SJCRH30 (cell line): ENCODE results near the gene OTUB2. TPM values are rescaled to one million over a fixed set of nuclear protein-coding genes. Genes with fewer than 3 reads are reported as not detected.

ENCODE experiments used
- DNase-seq, 2 experiments: peaks; one replicate each; pipeline ENCODE4 v3.0.0-alpha.2; 2015 to 2020
- H3K27ac ChIP-seq: fragments of 250-450 bp; sonication (Bioruptor Pico); 2 replicates; pipeline ENCODE4 v1.5.1; 2020; ENCODE audit warnings: mild to moderate bottlenecking, moderate library complexity
- H3K27me3 ChIP-seq: fragments of 250-450 bp; sonication (Bioruptor Pico); 2 replicates; pipeline ENCODE4 v1.5.1; 2020; ENCODE audit warnings: mild to moderate bottlenecking, moderate library complexity
- H3K36me3 ChIP-seq: fragments of 250-450 bp; sonication (Bioruptor Pico); 2 replicates; pipeline ENCODE4 v1.5.1; 2020; ENCODE audit warnings: mild to moderate bottlenecking, moderate library complexity
- H3K4me1 ChIP-seq: fragments of 250-450 bp; sonication (Bioruptor Pico); 2 replicates; pipeline ENCODE4 v1.5.1; 2020; ENCODE audit warnings: mild to moderate bottlenecking, moderate library complexity
- H3K4me3 ChIP-seq: fragments of 250-450 bp; sonication (Bioruptor Pico); 2 replicates; pipeline ENCODE4 v1.5.1; 2020; ENCODE audit warnings: mild to moderate bottlenecking, moderate library complexity
- H3K9me3 ChIP-seq: fragments of 250-450 bp; sonication (Bioruptor Pico); replicated peaks from 2 replicates; pipeline ENCODE4 v1.5.1; 2020; ENCODE audit warnings: mild to moderate bottlenecking, moderate library complexity
- total RNA-seq: library from RNA; depleted of rRNA; stranded (reverse); fragments of >200 nt; shearing (Covaris generic); gene quantifications from 2 replicates; pipeline ENCODE4 v1.2.3, GENCODE V29; 2014; rRNA removed

Gene OTUB2
- 0.51 and 0.55 TPM in 2 replicates for total RNA-seq

DNA sequence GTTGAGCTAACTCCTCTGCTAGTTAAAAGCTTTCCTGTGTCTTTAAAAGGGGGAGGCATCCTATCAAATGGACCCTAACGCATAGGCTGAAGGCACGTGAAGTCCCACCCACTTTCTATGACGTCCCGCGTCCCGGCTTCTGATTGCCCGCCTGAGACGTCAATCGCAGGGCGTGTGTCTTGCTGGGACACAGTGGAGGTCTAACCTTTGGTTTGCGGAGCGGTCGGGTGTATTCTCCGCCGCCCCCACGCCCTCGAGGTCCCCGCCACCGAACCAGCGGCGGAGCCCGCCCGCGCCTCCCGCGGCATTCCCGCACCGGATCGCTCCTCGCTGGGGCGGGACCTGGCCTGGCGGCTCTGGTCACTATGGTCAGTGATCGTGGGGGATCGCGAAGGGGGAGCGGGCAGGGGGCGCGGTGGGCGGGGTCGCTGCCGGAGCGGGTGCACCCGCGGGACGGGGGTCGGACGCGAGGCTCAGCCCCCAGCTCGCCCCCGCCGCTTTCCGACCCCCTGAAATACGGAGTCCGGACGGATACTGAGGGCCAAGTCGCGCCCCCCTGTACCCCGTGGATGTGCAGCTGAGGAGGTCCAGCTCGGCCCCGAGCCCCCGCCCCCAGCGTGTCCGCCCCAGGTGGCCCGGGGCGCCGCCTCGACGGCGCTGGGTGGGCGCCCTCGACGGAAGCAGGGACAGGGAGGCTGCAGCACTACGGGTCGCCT is at the start of gene OTUB2:
Gene OTUB2, plus strand, starts transcription at position 168 of the 716 bp plus-strand sequence. Its CDS starts 198 bp downstream, at position 366.
- Histone ChIP-seq H3K36me3 (no peaks in the 10 kb centered on the region), H3K27ac (no peak within 1 kb of the TSS), H3K4me3 (peak within 1 kb of the TSS; percentile 51), H3K4me1 (no peaks in the 10 kb centered on the region), H3K27me3 (peaks cover 5% of the 10 kb centered on the region; the same call in 1 of the 2 replicates), H3K9me3 (no peaks in the 10 kb centered on the region)
- DNase-seq, result peak; percentile 95 to 98

DNA sequence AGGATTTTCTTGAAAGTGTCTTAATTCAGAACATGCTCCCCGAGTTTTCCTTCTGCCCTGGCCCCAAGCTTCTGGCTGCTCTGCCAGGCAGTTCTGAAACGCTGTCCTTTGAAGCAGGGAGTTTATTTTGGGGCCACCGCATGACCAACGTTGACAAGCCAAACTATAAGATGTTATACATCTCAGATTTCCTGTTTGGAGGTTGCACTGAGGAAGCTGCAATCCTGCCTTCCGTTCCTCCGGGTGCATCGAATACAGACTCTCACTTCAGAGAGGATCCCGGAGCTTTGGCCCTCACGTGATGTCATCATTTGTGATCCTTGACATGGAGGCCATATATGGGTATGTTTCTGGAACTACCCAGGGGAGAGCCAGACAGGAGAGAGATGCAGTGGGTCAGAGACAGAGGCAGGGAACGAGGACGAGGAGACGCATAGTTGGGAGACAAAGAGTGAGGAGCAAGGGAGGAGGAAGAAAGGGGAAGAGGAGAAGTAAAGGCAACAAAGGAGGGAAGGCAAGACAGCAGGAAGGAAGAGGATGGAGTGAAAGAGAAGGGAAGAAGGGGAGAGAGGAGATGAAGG is 49.6 kb upstream of the OTUB2 start, which contains the start of gene ASB2:
Gene ASB2, minus strand, starts transcription at position 94 of the 581 bp plus-strand sequence. CDS start 12,031 bp downstream, outside the sequence.
- Histone ChIP-seq H3K9me3 (no peaks in the 10 kb centered on the region), H3K4me1 (peaks cover 36% of the 10 kb centered on the region), H3K27me3 (no peaks in the 10 kb centered on the region), H3K27ac (no peak within 1 kb of the TSS), H3K36me3 (no peaks in the 10 kb centered on the region), H3K4me3 (no peak within 1 kb of the TSS)
- DNase-seq, result no peak

DNA sequence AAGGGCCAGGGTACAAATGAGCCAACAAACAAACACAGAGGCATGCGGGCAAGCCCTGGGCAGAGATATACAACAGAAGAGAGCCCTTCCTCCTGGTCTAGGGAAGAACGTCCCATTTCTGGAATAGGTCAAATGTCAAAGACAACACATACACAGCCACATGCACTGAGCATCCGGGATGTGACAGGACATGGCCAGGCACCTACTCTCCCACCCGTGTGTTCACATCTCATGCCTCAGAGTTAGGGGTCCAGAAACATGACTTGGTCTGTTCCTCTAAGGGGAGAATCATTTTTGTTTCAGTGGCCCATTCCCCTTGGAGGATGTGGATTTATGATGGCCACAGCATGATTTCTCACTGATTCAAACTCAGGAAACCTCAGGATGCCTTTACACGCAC is 49.0 kb upstream of the OTUB2 start:
- H3K36me3 ChIP-seq, result no peaks in the 10 kb centered on the region
- no peak overlapping the region for H3K4me3 ChIP-seq
- no peaks in the 10 kb centered on the region for H3K27me3 ChIP-seq
- DNase-seq, result no peak
- no peak overlapping the region for H3K27ac ChIP-seq
- no peaks in the 10 kb centered on the region for H3K9me3 ChIP-seq
- peaks cover 42% of the 10 kb centered on the region for H3K4me1 ChIP-seq

DNA sequence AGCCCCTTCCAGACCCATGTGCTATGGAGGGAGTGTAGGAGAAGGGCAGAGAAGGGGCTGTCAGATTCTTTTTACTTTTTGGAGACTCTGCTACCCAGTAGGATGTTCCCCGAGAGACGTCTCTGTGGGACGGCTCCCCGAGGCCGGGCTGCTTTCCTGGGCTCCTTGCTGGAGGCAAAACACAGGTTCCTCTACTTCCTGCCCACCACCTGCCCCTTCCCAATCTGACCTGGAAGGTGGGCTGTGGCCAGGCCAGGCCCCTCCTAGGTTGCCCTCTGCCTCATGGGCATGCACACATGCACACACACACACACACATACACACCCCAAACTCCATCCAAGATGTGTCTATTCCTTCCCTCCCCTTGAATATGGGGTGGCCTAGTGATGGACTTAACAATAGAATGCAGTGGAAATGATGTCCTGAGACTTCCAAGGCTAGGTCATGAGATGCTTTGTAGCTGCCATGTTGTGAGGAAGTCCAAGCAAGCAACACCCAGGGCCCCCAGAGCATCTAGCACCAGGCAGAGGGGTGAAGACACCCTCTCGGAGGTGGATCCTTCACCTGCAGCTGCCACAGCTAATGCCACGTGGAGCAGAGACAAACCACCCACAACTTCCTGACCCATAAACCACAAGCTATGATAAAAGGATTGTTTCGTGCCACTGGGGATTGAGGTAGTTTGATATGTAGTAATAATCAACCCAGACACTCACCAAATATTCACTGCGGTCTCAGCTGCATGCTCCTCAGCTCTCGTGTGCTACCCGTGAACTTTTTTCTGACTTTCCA is 48.2 kb upstream of the OTUB2 start:
- H3K27ac ChIP-seq, result no peak overlapping the region
- no peak for DNase-seq
- no peaks in the 10 kb centered on the region for H3K36me3 ChIP-seq
- H3K9me3 ChIP-seq, result no peaks in the 10 kb centered on the region
- H3K4me1 ChIP-seq, result peaks cover 50% of the 10 kb centered on the region
- no peaks in the 10 kb centered on the region for H3K27me3 ChIP-seq
- no peak overlapping the region for H3K4me3 ChIP-seq

DNA sequence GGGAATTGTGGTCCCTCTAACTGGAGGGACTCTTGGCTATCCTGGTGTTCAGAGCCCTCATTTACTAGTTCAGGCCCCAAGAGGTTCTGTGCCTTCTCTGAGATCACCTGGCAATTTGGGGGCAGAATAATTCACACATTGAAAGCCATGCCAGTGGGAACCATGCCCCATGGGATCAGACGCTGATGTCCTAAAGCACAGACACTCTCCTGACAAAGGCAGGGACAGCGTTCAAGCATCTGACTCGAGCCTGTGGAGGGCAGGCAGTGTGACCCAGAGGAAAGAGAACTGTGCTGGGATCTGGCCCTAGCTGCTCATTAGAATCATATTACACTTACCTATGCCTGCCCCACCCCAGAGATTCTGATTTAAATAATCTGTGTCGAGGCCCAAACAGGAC is 47.4 kb upstream of the OTUB2 start:
- Histone ChIP-seq H3K36me3 (no peaks in the 10 kb centered on the region), H3K4me1 (peaks cover 52% of the 10 kb centered on the region), H3K27ac (no peak overlapping the region), H3K27me3 (no peaks in the 10 kb centered on the region), H3K9me3 (no peaks in the 10 kb centered on the region), H3K4me3 (no peak overlapping the region)
- no peak for DNase-seq

DNA sequence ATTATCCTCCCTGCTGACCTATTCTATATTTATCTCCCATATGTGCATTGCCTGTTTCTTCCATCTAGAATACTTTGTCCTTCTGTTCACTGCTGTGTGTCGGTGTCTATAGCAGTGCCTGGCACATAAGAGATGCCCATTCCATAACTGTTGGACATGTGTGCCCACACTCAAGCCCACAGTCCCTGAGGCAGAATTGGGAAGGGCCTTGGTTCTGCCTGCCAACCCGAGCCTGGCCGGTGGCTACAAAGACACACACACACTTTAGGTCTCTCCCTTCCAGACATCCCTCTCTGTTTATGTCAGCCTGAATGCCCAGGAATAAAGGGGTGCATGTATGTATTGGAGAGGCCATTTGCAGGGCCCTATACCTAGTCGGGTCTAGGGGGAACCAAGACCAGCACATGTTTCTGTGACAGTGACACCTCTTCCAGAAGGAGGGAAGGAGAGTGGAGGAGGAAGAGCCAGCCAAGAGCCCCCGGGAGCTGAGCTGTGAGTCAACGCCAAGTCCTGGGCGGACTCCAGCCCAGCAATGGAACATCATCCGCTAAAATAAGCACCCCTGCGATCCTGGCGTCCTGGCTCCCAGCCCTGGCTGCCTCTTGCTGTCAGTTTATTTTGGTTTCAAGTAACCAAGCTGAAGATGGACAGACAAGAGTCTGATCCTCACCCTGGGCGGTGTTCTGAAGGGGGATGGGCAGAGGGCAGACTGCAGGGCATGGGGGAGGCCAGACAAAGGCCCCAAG is 45.5 kb upstream of the OTUB2 start:
- H3K27ac ChIP-seq, result no peak overlapping the region
- no peaks in the 10 kb centered on the region for H3K27me3 ChIP-seq
- H3K4me3 ChIP-seq, result no peak overlapping the region
- no peaks in the 10 kb centered on the region for H3K9me3 ChIP-seq
- DNase-seq, result no peak
- no peaks in the 10 kb centered on the region for H3K36me3 ChIP-seq
- H3K4me1 ChIP-seq, result peaks cover 51% of the 10 kb centered on the region

DNA sequence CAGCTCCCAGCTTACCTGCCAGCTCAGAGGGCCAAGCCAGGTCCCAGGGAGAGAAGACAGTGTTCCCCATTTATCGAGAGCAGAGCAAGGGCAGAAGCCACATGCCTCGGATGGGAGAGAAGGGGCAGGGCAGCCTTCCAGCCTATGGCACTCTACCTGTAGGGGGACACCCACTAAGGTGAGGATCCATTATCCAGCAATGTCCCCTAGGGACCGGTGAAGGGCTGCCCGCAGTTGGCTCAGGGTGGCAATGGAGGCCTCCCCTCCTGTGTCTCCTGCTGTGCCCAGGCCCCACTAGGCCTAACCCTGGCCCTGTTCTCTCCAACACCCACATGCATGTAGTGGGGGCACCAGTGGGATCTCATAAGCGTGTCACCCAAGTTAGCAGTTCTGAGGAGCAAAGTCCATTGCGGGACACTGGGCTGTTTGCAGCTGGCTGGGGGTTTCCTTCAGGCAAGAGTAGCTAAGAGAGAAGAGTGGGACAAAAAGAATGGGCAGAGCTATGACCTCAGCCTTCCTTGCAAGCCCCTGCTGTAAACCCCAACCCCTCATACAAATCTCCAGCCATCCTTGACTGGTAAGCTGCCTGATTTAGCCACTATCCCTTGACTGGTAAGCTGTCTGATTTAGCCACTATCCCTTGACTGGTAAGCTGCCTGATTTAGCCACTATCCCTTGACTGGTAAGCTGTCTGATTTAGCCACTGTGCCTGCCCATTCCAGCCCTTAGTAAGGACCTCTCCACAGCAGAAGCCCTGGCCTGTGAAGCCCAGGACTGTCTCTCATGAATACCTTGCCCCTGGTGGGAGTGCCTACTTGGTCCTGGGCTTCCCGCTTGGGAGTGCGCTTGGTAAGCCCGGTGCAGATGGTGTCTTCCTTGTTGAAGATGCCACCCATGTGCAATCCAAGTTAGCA is 44.6 kb upstream of the OTUB2 start:
- Histone ChIP-seq H3K27me3 (no peaks in the 10 kb centered on the region), H3K36me3 (no peaks in the 10 kb centered on the region), H3K4me1 (peaks cover 50% of the 10 kb centered on the region), H3K27ac (peak overlapping the region; percentile 69), H3K9me3 (no peaks in the 10 kb centered on the region), H3K4me3 (no peak overlapping the region)
- no peak for DNase-seq

DNA sequence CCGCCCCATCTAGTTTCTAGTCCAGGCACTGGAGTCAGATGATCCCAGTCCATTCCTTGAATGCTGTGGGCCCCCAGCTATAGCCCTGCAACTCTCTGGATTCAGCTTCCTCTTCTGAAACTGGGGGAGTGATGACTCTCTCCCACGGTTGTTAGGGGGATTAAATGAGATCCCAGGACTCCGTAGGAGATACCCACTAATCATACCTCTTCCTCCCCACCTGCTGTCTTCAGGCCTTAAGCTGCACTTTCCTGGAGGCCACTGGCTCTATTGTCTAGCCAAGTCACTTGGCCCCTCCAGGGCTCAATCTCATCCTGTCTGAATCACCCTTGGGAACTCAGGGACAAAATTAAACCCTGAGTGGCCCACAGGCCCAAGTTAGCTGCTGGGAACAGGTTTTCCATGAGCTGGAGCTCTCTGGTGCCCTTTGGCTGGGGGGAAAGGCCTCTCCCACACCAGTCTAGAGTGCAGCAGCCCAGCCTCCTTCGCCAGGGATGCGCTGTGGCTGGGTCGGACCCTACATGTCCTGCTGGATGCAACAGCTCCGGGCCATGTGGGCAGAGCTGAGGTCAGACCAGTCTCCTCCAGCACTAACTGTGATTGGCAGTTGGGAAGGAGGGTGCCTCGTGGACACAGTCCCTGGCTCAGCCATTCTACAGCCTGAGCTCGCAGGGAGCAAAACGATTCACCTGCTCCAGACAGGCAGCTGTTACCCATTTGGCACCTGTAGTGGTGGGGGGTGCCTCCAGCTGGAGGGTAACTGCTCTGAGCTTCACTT is 43.7 kb upstream of the OTUB2 start:
- Histone ChIP-seq H3K9me3 (no peaks in the 10 kb centered on the region), H3K36me3 (no peaks in the 10 kb centered on the region), H3K27ac (peak overlapping the region; percentile 69), H3K4me3 (no peak overlapping the region), H3K4me1 (peaks cover 58% of the 10 kb centered on the region), H3K27me3 (no peaks in the 10 kb centered on the region)
- DNase-seq, result peak; percentile 75 to 92

DNA sequence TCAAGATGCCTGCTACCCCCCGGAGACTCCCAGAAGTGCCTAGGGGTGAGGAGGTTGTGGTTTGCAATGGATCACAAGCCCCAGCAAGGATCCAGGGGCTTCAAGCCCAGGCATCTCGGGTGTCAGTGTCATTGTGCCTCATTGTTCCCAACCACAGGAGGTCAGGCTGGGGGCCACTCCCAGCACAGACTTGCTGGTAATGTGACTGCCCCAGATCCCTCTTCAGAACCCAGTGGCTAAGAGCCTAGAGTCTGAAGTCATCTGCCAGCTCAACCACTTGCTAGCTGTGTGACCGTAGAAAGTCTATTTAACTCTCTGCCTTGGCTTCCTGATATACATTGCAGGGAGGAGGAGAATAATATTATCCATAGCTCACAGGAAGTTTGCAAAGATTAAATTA is 42.1 kb upstream of the OTUB2 start:
- H3K36me3 ChIP-seq, result no peaks in the 10 kb centered on the region
- H3K4me1 ChIP-seq, result peaks cover 59% of the 10 kb centered on the region
- H3K27ac ChIP-seq, result no peak overlapping the region
- H3K27me3 ChIP-seq, result no peaks in the 10 kb centered on the region
- DNase-seq, result peak; percentile 34 to 64
- H3K9me3 ChIP-seq, result no peaks in the 10 kb centered on the region
- H3K4me3 ChIP-seq, result no peak overlapping the region

DNA sequence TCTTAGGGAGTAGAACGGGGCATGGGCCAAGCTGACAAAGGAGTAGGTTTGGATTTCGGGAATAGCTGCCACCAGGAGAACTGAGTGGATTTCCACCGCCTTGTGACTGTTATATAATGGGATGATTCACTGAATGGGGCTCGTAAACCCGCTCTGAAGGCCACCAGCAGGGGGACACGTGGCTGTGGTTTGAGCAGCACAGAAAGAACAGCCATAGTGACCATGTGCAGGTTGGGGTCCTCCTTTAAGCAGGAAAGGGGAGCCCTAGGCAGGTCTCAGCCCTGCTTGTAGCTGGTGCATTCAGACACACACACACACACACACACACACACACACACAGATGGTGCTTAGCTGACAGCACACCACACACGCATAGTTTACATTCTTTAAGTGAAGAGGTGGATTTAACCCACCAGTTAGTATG is 41.1 kb upstream of the OTUB2 start:
- H3K27ac ChIP-seq, result no peak overlapping the region
- peak; percentile 58 to 68 for DNase-seq
- peaks cover 59% of the 10 kb centered on the region for H3K4me1 ChIP-seq
- H3K36me3 ChIP-seq, result no peaks in the 10 kb centered on the region
- no peaks in the 10 kb centered on the region for H3K27me3 ChIP-seq
- no peak overlapping the region for H3K4me3 ChIP-seq
- no peaks in the 10 kb centered on the region for H3K9me3 ChIP-seq

DNA sequence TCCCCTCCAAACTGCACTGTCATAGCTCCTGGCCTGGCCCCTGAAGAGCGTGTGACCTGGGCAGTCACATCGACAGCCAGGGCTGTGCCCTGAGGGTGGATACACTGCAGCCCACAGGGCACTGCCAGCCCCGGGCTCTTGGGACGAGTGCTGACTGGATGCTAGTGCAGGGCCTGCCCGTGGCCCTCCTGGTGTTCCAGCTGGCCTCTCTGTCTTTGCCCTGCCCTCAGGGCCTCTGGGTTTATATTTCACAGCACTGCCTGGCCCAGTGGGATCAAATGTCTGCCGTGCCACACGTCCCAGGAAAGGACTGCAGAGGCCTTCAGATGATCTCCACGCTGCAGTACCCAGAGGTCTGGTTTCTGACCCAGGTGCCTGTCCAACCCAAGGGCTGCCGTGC is 39.2 kb upstream of the OTUB2 start:
- Histone ChIP-seq H3K4me1 (peaks cover 48% of the 10 kb centered on the region), H3K36me3 (no peaks in the 10 kb centered on the region), H3K27me3 (no peaks in the 10 kb centered on the region), H3K9me3 (no peaks in the 10 kb centered on the region), H3K27ac (no peak overlapping the region), H3K4me3 (no peak overlapping the region)
- DNase-seq, result peak; percentile 43 to 66

DNA sequence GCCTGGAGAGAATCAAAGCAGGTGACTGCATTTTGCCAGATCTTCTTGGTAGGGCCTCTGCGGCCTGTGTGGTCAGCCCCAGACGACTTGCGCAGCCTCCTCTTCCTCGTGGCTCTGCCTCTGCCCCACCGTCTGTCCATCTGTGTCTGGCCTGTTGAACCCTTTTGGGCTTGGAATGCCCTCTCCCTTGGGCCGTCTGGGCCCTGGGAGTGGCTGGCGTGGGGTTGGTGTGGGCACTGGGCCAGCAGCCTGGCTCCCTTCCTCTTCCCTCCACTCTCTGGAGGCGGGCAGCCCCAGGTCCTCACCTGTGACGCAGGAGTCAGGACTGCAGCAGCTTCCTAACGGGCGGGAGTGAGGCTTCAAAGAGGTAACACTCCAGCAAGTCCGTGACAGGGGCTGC is 38.8 kb upstream of the OTUB2 start:
- H3K9me3 ChIP-seq, result no peaks in the 10 kb centered on the region
- H3K27me3 ChIP-seq, result no peaks in the 10 kb centered on the region
- no peaks in the 10 kb centered on the region for H3K36me3 ChIP-seq
- H3K27ac ChIP-seq, result no peak overlapping the region
- no peak for DNase-seq
- peaks cover 43% of the 10 kb centered on the region for H3K4me1 ChIP-seq
- no peak overlapping the region for H3K4me3 ChIP-seq

DNA sequence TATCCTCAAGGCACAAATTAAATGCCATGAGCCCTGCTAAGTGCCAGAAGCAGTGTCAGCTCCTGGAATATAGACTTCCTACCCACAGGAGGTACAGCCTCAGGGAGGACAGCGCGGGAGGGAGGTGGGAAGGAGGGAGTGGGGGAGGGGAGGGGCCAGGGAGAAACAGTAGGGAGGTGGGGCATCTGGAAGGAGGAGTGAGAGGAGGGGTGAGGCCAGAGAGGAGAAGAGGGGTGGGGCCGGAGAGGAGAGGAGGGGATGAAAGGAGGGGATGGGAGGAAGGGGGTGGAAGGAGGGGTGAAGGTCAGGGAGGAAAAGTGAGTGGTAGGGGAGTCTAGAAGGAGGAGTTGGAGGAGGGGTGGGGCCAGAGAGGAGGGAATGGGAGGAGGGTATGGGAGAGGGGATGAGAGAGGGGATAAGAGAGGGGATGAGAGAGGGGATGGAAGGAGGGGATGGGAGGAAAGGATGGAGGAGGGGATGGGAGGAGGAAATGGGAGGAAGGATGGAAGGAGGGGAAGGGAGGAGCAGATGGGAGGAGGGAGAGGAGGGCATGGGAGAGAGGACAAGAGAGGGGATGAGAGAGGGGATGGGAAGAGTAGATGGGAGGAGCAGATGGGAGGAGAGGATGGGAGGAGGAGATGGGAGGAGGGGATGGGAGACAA is 38.2 kb upstream of the OTUB2 start:
- H3K27me3 ChIP-seq, result no peaks in the 10 kb centered on the region
- H3K9me3 ChIP-seq, result no peaks in the 10 kb centered on the region
- no peak overlapping the region for H3K27ac ChIP-seq
- H3K36me3 ChIP-seq, result no peaks in the 10 kb centered on the region
- no peak for DNase-seq
- H3K4me3 ChIP-seq, result no peak overlapping the region
- peaks cover 38% of the 10 kb centered on the region for H3K4me1 ChIP-seq
